HepG2 (cell line): ENCODE measurements around the gene SRSF2. TPM values are rescaled to one million over a fixed set of nuclear protein-coding genes. Genes with fewer than 3 reads are reported as not detected.

Source experiments
- BCLAF1 ChIP-seq: fragments of 450-650 bp; IDR thresholded peaks from 2 replicates; pipeline ENCODE4 v1.6.1; 2017; ENCODE audit warnings: mild to moderate bottlenecking
- GLI4 ChIP-seq: sonication (generic); formaldehyde crosslinking; IDR thresholded peaks from 2 replicates; pipeline ENCODE4 v1.5.1; 2020; ENCODE audit warnings: missing genetic modification reagents, mild to moderate bottlenecking, moderate library complexity, borderline replicate concordance
- HNRNPH1 ChIP-seq: fragments of 200-400 bp; formaldehyde crosslinking; optimal IDR thresholded peaks from 2 replicates; pipeline ENCODE3; 2017; ENCODE audit warnings: mild to moderate bottlenecking, low read depth, low read length
- HNRNPUL1 ChIP-seq: fragments of 200-400 bp; formaldehyde crosslinking; IDR thresholded peaks from 2 replicates; pipeline ENCODE4 v1.6.1; 2017; ENCODE audit warnings: low read depth, mild to moderate bottlenecking, low read length, moderate library complexity
- HOXD1 ChIP-seq: sonication (generic); formaldehyde crosslinking; IDR thresholded peaks from 2 replicates; pipeline ENCODE4 v1.5.0; 2020; ENCODE audit warnings: missing genetic modification reagents
- LRRFIP1 ChIP-seq: sonication (generic); formaldehyde crosslinking; conservative IDR thresholded peaks from 2 replicates; pipeline ENCODE4 v1.4.0; 2020; ENCODE audit warnings: missing genetic modification reagents
- MED1 ChIP-seq: sonication (generic); formaldehyde crosslinking; IDR thresholded peaks from 2 replicates; pipeline ENCODE4 v1.4.0; 2020; ENCODE audit warnings: missing genetic modification reagents
- PAX8 ChIP-seq: sonication (generic); formaldehyde crosslinking; IDR thresholded peaks from 2 replicates; pipeline ENCODE4 v1.8.0; 2022; ENCODE audit warnings: mild to moderate bottlenecking, missing genetic modification reagents, borderline replicate concordance
- PHF21A ChIP-seq: sonication (generic); formaldehyde crosslinking; IDR thresholded peaks from 2 replicates; pipeline ENCODE4 v1.5.0; 2020; ENCODE audit warnings: mild to moderate bottlenecking, missing genetic modification reagents
- SIX1 ChIP-seq: sonication (generic); formaldehyde crosslinking; IDR thresholded peaks from 2 replicates; pipeline ENCODE4 v1.4.0; 2020; ENCODE audit warnings: missing genetic modification reagents, borderline replicate concordance
- SRSF9 ChIP-seq: fragments of 200-400 bp; formaldehyde crosslinking; IDR thresholded peaks from 2 replicates; pipeline ENCODE4 v1.6.1; 2018; ENCODE audit warnings: borderline replicate concordance, mild to moderate bottlenecking, low read depth, low read length; ENCODE audit not compliant: insufficient read depth, poor library complexity, severe bottlenecking
- TEAD3 ChIP-seq: optimal IDR thresholded peaks from 2 replicates; pipeline ENCODE3; 2016; ENCODE audit warnings: borderline replicate concordance
- ZBTB1 ChIP-seq: sonication (generic); formaldehyde crosslinking; IDR thresholded peaks from 2 replicates; pipeline ENCODE4 v1.4.0; 2020; ENCODE audit warnings: missing genetic modification reagents, borderline replicate concordance
- ZNF329 ChIP-seq: sonication (generic); formaldehyde crosslinking; IDR thresholded peaks from 2 replicates; pipeline ENCODE4 v1.9.0; 2021; ENCODE audit warnings: low read depth, mild to moderate bottlenecking, missing genetic modification reagents
- ZNF567 ChIP-seq: sonication (generic); formaldehyde crosslinking; IDR thresholded peaks from 2 replicates; pipeline ENCODE4 v1.8.1; 2023; ENCODE audit warnings: mild to moderate bottlenecking, missing genetic modification reagents, borderline replicate concordance
- polyA plus RNA-seq, 8 experiments: library from polyadenylated mRNA; depleted of rRNA in 3 of 8; stranded (reverse) in 7 of 8; unstranded in 1 of 8; fragments of >200 nt; fragmentation: Illumina TruSeq in 4 of 8; extraction: Trizol in 4 of 8; gene quantifications; 2 replicates each; pipeline versions ENCODE4 v1.2.1 to v1.2.3, GENCODE V29; 2011 to 2016; ENCODE audit warnings: low read depth in 4 of 8, missing spikeins in 1 of 8, mixed read lengths in 1 of 8; ENCODE audit not compliant: insufficient read depth in 1 of 8
- total RNA-seq, 5 experiments: library from RNA; depleted of rRNA; stranded (reverse); fragments of >200 nt; fragmentation: Illumina TruSeq; extraction: Trizol; gene quantifications; 2 replicates each; pipeline ENCODE4 v1.2.3, GENCODE V29; 2016; ENCODE audit warnings: low read depth in 1 of 5
- TF ChIP-seq, protein P1 (sequence below): sonication (generic); formaldehyde crosslinking; IDR thresholded peaks from 2 replicates; pipeline ENCODE4 v1.4.0; 2020; ENCODE audit warnings: missing genetic modification reagents

Gene SRSF2
- total and polyA plus RNA-seq, 2 of the 13 experiments (the other 11 are each of a cell fraction or from before 2014, with no cell fraction given): 306 to 319 TPM

DNA sequence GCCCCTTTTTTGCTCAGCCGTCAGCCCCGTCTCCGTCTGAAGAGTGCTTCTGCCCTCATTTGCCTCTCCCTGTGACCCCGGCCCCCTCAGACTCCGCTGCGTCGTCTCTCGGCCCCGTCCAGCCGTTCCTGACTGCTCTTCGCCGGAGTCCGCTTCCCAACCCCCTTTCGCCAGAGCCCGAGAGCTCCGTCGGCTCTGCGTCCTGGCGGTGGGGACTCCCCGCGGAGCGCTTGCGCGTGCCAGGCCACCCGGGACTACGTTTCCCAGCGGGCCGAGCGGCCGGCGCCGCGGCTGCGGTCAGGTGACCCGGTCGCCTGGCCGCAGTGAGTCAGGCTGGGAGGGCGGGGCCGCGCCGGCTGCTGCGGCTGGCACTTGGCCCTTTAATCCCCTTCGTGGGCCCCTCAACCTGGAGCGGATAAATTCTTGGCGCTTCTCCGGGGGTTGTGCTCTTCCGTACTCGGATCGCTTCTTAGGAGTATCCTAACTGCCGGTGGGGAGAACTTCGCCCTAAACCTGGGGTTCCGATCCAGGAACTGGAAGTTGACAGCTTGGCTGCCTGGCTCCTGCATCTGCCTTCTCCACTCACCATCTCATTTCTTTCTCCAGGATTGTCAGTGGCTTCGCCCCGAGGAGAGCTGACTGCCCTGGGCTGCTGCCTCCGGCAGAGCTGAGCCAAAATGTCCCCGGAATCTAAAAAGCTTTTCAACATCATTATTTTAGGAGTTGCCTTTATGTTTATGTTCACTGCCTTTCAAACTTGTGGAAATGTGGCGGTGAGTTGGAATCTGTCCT lies 741 bp upstream of the SRSF2 start, which contains the start of gene MFSD11 (continued):
- no peak for TF ChIP-seq LRRFIP1 (CRISPR knock-in tag)
- no peak for TF ChIP-seq ZBTB1 (CRISPR knock-in tag)
- TF ChIP-seq, protein P1, sequence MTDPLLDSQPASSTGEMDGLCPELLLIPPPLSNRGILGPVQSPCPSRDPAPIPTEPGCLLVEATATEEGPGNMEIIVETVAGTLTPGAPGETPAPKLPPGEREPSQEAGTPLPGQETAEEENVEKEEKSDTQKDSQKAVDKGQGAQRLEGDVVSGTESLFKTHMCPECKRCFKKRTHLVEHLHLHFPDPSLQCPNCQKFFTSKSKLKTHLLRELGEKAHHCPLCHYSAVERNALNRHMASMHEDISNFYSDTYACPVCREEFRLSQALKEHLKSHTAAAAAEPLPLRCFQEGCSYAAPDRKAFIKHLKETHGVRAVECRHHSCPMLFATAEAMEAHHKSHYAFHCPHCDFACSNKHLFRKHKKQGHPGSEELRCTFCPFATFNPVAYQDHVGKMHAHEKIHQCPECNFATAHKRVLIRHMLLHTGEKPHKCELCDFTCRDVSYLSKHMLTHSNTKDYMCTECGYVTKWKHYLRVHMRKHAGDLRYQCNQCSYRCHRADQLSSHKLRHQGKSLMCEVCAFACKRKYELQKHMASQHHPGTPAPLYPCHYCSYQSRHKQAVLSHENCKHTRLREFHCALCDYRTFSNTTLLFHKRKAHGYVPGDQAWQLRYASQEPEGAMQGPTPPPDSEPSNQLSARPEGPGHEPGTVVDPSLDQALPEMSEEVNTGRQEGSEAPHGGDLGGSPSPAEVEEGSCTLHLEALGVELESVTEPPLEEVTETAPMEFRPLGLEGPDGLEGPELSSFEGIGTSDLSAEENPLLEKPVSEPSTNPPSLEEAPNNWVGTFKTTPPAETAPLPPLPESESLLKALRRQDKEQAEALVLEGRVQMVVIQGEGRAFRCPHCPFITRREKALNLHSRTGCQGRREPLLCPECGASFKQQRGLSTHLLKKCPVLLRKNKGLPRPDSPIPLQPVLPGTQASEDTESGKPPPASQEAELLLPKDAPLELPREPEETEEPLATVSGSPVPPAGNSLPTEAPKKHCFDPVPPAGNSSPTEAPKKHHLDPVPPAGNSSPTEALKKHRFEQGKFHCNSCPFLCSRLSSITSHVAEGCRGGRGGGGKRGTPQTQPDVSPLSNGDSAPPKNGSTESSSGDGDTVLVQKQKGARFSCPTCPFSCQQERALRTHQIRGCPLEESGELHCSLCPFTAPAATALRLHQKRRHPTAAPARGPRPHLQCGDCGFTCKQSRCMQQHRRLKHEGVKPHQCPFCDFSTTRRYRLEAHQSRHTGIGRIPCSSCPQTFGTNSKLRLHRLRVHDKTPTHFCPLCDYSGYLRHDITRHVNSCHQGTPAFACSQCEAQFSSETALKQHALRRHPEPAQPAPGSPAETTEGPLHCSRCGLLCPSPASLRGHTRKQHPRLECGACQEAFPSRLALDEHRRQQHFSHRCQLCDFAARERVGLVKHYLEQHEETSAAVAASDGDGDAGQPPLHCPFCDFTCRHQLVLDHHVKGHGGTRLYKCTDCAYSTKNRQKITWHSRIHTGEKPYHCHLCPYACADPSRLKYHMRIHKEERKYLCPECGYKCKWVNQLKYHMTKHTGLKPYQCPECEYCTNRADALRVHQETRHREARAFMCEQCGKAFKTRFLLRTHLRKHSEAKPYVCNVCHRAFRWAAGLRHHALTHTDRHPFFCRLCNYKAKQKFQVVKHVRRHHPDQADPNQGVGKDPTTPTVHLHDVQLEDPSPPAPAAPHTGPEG: 0 out of 2 replicates have a peak, but pooled peaks have one; percentile 14
- TF ChIP-seq GLI4 (CRISPR knock-in tag): peak; percentile 21; the same call in 1 of the 2 replicates
- no peak for TF ChIP-seq HNRNPUL1
- TF ChIP-seq TEAD3: peak; percentile 8
- TF ChIP-seq MED1 (CRISPR knock-in tag): peak; percentile 42
- TF ChIP-seq ZNF567 (CRISPR knock-in tag): peak; percentile 97
- TF ChIP-seq HOXD1 (CRISPR knock-in tag): peak; percentile 10; the same call in 1 of the 2 replicates
- TF ChIP-seq HNRNPH1: no peak
- no peak for TF ChIP-seq PAX8 (CRISPR knock-in tag)
- peak; percentile 66; the same call in 1 of the 2 replicates for TF ChIP-seq PHF21A (CRISPR knock-in tag)
- TF ChIP-seq BCLAF1: no peak
- no peak for TF ChIP-seq ZNF329
- no peak for TF ChIP-seq SRSF9
- TF ChIP-seq SIX1 (CRISPR knock-in tag): no peak
